Osteocyte (in vitro differentiated cells): Measurements from ENCODE around the gene SLC1A2. TPM values are rescaled to one million over a fixed set of nuclear protein-coding genes. Genes with fewer than 3 reads are reported as not detected.

Source experiments
- DNase-seq: peaks from one replicate; pipeline ENCODE4 v3.0.0; 2021; ENCODE audit warnings: mixed read lengths; ENCODE audit not compliant: unreplicated experiment; ENCODE audit errors: extremely low spot score
- H3K27ac Mint-ChIP-seq: one replicate; pipeline ENCODE4 v1.8.0; 2021; ENCODE audit warnings: mild to moderate bottlenecking, mixed read lengths; ENCODE audit not compliant: unreplicated experiment
- H3K27me3 Mint-ChIP-seq: one replicate; pipeline ENCODE4 v1.8.0; 2021; ENCODE audit warnings: mixed read lengths; ENCODE audit not compliant: unreplicated experiment
- H3K36me3 Mint-ChIP-seq: one replicate; pipeline ENCODE4 v1.8.0; 2021; ENCODE audit warnings: mixed read lengths; ENCODE audit not compliant: unreplicated experiment
- H3K4me1 Mint-ChIP-seq: one replicate; pipeline ENCODE4 v1.8.0; 2021; ENCODE audit warnings: mixed read lengths; ENCODE audit not compliant: unreplicated experiment
- H3K4me3 Mint-ChIP-seq: one replicate; pipeline ENCODE4 v1.8.0; 2021; ENCODE audit warnings: mild to moderate bottlenecking, moderate library complexity, mixed read lengths; ENCODE audit not compliant: unreplicated experiment
- H3K9me3 Mint-ChIP-seq: one replicate; pipeline ENCODE4 v1.8.0; 2021; ENCODE audit warnings: mixed read lengths; ENCODE audit not compliant: unreplicated experiment
- CTCF ChIP-seq: fragments of 200-600 bp; sonication (generic); IDR thresholded peaks from 2 replicates; pipeline ENCODE4 v1.5.0; 2021; ENCODE audit warnings: antibody characterized with exemption, mild to moderate bottlenecking, moderate library complexity
- total RNA-seq: library from RNA; stranded (reverse); gene quantifications from 2 replicates; pipeline ENCODE4 v1.2.1, GENCODE V29; 2021

Gene SLC1A2
- total RNA-seq, 1 donor from 2014 or later = 0.32 TPM

GRCh38 chr11:35372565-35373283 is 46.6 kb downstream of the SLC1A2 start:
- H3K4me1 Mint-ChIP-seq = peaks cover 34% of the 10 kb centered on the region
- TF ChIP-seq CTCF = no peak
- no peak for DNase-seq
- H3K4me3 Mint-ChIP-seq = no peak overlapping the region
- H3K27ac Mint-ChIP-seq = no peak overlapping the region
- H3K9me3 Mint-ChIP-seq = no peaks in the 10 kb centered on the region
- H3K27me3 Mint-ChIP-seq = no peaks in the 10 kb centered on the region
- H3K36me3 Mint-ChIP-seq = no peaks in the 10 kb centered on the region

GRCh38 chr11:35367491-35367890 is 51.9 kb downstream of the SLC1A2 start:
- Mint-ChIP-seq H3K9me3 (no peaks in the 10 kb centered on the region), H3K36me3 (no peaks in the 10 kb centered on the region), H3K27me3 (no peaks in the 10 kb centered on the region), H3K4me1 (peaks cover 67% of the 10 kb centered on the region), H3K27ac (peak overlapping the region; percentile 38), H3K4me3 (no peak overlapping the region)
- DNase-seq = no peak
- no peak for TF ChIP-seq CTCF

- Mint-ChIP-seq H3K9me3 (no peaks in the 10 kb centered on the region), H3K4me3 (no peak overlapping the region), H3K4me1 (peaks cover 74% of the 10 kb centered on the region), H3K27ac (no peak overlapping the region), H3K27me3 (no peaks in the 10 kb centered on the region), H3K36me3 (no peaks in the 10 kb centered on the region)
- TF ChIP-seq CTCF = no peak
- no peak for DNase-seq
Observed at GRCh38 chr11:35366798-35367197, 52.6 kb downstream of the SLC1A2 start.

- Mint-ChIP-seq H3K4me3 (no peak overlapping the region), H3K4me1 (peaks cover 74% of the 10 kb centered on the region), H3K27ac (no peak overlapping the region), H3K9me3 (no peaks in the 10 kb centered on the region), H3K36me3 (no peaks in the 10 kb centered on the region), H3K27me3 (no peaks in the 10 kb centered on the region)
- no peak for TF ChIP-seq CTCF
- DNase-seq = no peak
Observed at GRCh38 chr11:35365961-35366360, 53.4 kb downstream of the SLC1A2 start.

GRCh38 chr11:35365395-35365794 is 54.0 kb downstream of the SLC1A2 start:
- no peaks in the 10 kb centered on the region for H3K27me3 Mint-ChIP-seq
- H3K4me3 Mint-ChIP-seq = no peak overlapping the region
- DNase-seq = no peak
- no peak for TF ChIP-seq CTCF
- H3K9me3 Mint-ChIP-seq = no peaks in the 10 kb centered on the region
- H3K36me3 Mint-ChIP-seq = no peaks in the 10 kb centered on the region
- peaks cover 74% of the 10 kb centered on the region for H3K4me1 Mint-ChIP-seq
- H3K27ac Mint-ChIP-seq = peak overlapping the region; percentile 85
